ENCODE data around the gene TMPRSS11A. TPM values are rescaled to one million over a fixed set of nuclear protein-coding genes. Genes with fewer than 3 reads are reported as not detected.

TMPRSS11A gene
- total RNA-seq, 4 donors from 2014 or later, result not detected

DNA sequence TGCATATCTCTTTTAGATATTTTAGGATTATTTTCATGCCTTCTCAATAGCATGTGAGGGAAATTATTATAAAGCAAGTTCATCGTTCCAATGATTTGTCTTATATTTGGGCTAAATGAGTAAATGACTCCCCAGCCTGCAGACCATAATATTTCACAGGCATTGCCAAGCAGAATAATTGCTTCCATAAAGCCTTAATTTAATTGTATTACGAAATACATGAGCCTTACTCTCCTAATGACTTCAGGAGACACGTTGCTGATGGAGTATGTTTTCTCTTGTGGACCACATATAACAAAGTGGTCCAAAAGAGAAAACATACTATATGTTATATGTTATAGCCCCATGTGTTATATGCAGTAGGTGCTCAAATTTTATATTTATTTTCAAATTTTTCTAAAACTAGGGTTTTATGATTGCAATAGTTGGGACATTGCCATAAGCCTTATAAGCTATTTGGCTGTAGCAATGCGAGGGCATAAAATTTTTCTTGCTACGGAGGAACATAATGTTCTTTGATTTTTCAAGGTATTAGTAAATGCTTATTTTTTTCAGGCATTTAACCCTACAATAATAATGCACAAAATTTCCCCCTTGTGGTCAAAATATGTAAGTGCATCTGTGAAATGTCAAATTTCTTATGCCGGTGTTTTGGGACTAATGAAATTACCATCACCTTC, 53.2 kb downstream of the TMPRSS11A start:
- TF ChIP-seq CTCF (IDR thresholded peaks at IDR 0.05), result peak; percentile 43 to 74 (median 50)
- no peak for TF ChIP-seq POLR2A (IDR thresholded peaks at IDR 0.05)
- no peak overlapping the region for H3K4me3 ChIP-seq
- H3K36me3 ChIP-seq, result no peaks in the 10 kb centered on the region
- H3K4me1 ChIP-seq, result no peaks in the 10 kb centered on the region
- DNase-seq, result no peak
- H3K27me3 ChIP-seq, result no peaks in the 10 kb centered on the region
- no peak overlapping the region for H3K27ac ChIP-seq
- no peaks in the 10 kb centered on the region for H3K9me3 ChIP-seq

- H3K4me3 ChIP-seq, result no peak overlapping the region
- H3K27ac ChIP-seq, result no peak overlapping the region
- H3K27me3 ChIP-seq, result no peaks in the 10 kb centered on the region
- no peaks in the 10 kb centered on the region for H3K9me3 ChIP-seq
- DNase-seq, result no peak
- no peaks in the 10 kb centered on the region for H3K4me1 ChIP-seq
- TF ChIP-seq POLR2A (IDR thresholded peaks at IDR 0.05) (no peak), CTCF (IDR thresholded peaks at IDR 0.05) (no peak)
- H3K36me3 ChIP-seq, result no peaks in the 10 kb centered on the region
Measured at GRCh38 chr4:67907650-67908049, 55.6 kb downstream of the TMPRSS11A start.

GRCh38 chr4:67899096-67899495, 64.2 kb downstream of the TMPRSS11A start:
- Histone ChIP-seq H3K4me3 (no peak overlapping the region), H3K36me3 (no peaks in the 10 kb centered on the region), H3K27me3 (no peaks in the 10 kb centered on the region), H3K27ac (no peak overlapping the region), H3K4me1 (no peaks in the 10 kb centered on the region), H3K9me3 (no peaks in the 10 kb centered on the region)
- no peak for DNase-seq
- TF ChIP-seq CTCF (IDR thresholded peaks at IDR 0.05) (no peak), POLR2A (IDR thresholded peaks at IDR 0.05) (no peak)

DNA sequence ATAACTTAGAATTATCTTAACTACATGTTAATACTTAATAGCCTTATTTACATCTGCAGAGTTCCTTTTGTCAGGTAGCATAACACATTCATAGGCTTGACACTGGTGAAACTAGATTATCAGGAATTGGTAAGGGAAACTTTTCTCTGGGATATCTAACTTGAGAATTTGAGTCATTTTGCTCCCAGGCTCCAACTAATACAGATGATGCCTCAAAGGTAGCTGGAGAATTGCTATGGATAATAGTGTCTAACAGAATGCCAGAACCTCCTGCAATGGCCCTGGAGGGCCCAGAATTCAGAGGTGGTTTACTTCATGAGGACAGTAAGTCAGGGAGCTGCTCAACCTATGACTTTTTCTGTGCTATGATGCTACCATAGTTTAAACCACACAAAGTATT, 65.6 kb downstream of the TMPRSS11A start:
- no peaks in the 10 kb centered on the region for H3K27me3 ChIP-seq
- no peaks in the 10 kb centered on the region for H3K36me3 ChIP-seq
- H3K4me3 ChIP-seq, result no peak overlapping the region
- H3K9me3 ChIP-seq, result no peaks in the 10 kb centered on the region
- no peak for DNase-seq
- no peaks in the 10 kb centered on the region for H3K4me1 ChIP-seq
- H3K27ac ChIP-seq, result no peak overlapping the region
- TF ChIP-seq POLR2A (IDR thresholded peaks at IDR 0.05) (no peak), CTCF (IDR thresholded peaks at IDR 0.05) (no peak)

GRCh38 chr4:67896421-67897065, 66.8 kb downstream of the TMPRSS11A start:
- H3K9me3 ChIP-seq, result no peaks in the 10 kb centered on the region
- H3K36me3 ChIP-seq, result no peaks in the 10 kb centered on the region
- H3K27me3 ChIP-seq, result no peaks in the 10 kb centered on the region
- TF ChIP-seq POLR2A (IDR thresholded peaks at IDR 0.05), result no peak
- no peaks in the 10 kb centered on the region for H3K4me1 ChIP-seq
- no peak overlapping the region for H3K27ac ChIP-seq
- DNase-seq, result no peak
- H3K4me3 ChIP-seq, result no peak overlapping the region

GRCh38 chr4:67894659-67895058, 68.6 kb downstream of the TMPRSS11A start:
- no peak for TF ChIP-seq POLR2A (IDR thresholded peaks at IDR 0.05)
- no peak for TF ChIP-seq CTCF (IDR thresholded peaks at IDR 0.05)
- no peak for DNase-seq

More at GRCh38 chr4:67894659-67895058, 68.6 kb downstream of the TMPRSS11A start:
- H3K36me3 ChIP-seq, result no peaks in the 10 kb centered on the region
- H3K27ac ChIP-seq, result no peak overlapping the region
- H3K27me3 ChIP-seq, result no peaks in the 10 kb centered on the region
- H3K9me3 ChIP-seq, result no peaks in the 10 kb centered on the region
- no peak overlapping the region for H3K4me3 ChIP-seq
- H3K4me1 ChIP-seq, result no peaks in the 10 kb centered on the region
